ENCODE data around the gene ATRNL1.
"Not testable (repeated sequence)": the region's sequence is repeated elsewhere in the genome, so short reads cannot be mapped to it uniquely, and the experiment has no call there.

ATRNL1 gene

DNA sequence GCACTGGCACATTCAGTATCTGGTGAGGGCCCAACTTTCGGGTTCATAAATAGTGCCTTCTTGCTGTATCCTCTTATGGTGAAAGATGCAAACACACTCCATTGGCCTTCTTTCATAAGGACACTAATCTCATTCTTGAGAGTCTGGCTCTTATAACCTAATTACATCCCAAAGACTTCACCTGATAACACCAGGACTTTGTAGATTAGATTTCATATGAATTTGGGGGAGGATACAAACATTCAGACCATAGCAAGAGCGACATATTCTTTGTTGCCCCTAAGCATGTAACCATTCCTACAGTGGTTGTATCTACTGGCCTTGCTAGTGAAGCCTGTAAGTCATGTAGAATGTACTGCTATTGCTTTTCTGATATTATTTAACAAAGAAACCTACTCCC, 654.6 kb downstream of the ATRNL1 start:
- Histone ChIP-seq H3K27me3 (ENCODE audit: insufficient read depth, poor library complexity, severe bottlenecking) (no peaks in the 10 kb centered on the region), H3K4me3 (ENCODE audit: severe bottlenecking) (no peak overlapping the region), H3K36me3 (ENCODE audit: low read depth) (no peaks in the 10 kb centered on the region), H3K4me1 (ENCODE audit: insufficient read depth, poor library complexity, severe bottlenecking) (no peaks in the 10 kb centered on the region), H3K27ac (ENCODE audit: poor library complexity, severe bottlenecking) (no peak overlapping the region), H3K9me3 (ENCODE audit: severe bottlenecking) (no peaks in the 10 kb centered on the region)
- ATAC-seq (ENCODE audit: low read depth), result no peak
- TF ChIP-seq, protein P1, sequence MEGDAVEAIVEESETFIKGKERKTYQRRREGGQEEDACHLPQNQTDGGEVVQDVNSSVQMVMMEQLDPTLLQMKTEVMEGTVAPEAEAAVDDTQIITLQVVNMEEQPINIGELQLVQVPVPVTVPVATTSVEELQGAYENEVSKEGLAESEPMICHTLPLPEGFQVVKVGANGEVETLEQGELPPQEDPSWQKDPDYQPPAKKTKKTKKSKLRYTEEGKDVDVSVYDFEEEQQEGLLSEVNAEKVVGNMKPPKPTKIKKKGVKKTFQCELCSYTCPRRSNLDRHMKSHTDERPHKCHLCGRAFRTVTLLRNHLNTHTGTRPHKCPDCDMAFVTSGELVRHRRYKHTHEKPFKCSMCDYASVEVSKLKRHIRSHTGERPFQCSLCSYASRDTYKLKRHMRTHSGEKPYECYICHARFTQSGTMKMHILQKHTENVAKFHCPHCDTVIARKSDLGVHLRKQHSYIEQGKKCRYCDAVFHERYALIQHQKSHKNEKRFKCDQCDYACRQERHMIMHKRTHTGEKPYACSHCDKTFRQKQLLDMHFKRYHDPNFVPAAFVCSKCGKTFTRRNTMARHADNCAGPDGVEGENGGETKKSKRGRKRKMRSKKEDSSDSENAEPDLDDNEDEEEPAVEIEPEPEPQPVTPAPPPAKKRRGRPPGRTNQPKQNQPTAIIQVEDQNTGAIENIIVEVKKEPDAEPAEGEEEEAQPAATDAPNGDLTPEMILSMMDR (IDR thresholded peaks at IDR 0.05; ENCODE audit: poor library complexity, severe bottlenecking), result no peak
- DNase-seq (ENCODE audit: low spot score), result no peak

DNA sequence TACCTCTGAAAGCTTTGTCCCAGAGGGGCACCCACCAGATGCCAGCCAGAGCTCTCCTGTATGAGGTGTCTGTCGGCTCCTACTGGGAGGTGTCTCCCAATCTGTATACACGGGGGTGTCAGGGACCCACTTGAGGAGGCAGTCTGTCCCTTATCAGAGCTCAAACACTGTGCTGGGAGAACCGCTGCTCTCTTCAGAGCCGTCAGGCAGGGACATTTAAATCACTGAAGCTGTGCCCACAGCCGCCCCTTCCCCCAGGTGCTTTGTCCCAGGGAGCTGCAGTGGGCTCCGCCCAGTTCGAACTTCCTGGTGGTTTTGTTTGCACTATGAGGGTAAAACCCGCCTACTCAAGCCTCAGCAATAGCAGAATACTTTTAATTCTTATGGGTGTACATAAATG, 665.3 kb downstream of the ATRNL1 start:
- not testable (repeated sequence) for H3K36me3 ChIP-seq (ENCODE audit: low read depth); H3K4me3 ChIP-seq (ENCODE audit: severe bottlenecking); DNase-seq (ENCODE audit: low spot score); H3K27ac ChIP-seq (ENCODE audit: poor library complexity, severe bottlenecking); H3K27me3 ChIP-seq (ENCODE audit: insufficient read depth, poor library complexity, severe bottlenecking); ATAC-seq (ENCODE audit: low read depth); H3K9me3 ChIP-seq (ENCODE audit: severe bottlenecking); H3K4me1 ChIP-seq (ENCODE audit: insufficient read depth, poor library complexity, severe bottlenecking)

DNA sequence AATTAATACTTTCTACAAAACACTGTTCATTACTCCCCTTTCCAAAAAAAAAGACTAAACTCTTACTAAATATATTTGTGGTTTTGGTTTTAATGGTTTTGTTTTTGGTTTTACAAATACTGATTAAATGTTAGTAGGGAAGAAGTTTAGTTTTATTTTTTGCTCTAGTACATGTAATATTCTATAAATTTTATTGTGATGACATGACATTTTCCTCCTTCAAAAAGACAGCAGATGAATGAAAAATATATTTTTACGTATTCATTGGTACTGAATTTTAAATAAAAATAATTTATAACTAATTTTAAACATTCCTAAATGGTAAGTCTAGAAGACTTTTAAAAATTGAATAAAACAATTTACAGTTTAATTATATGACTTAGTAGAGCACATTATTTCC, 667.0 kb downstream of the ATRNL1 start:
- Histone ChIP-seq H3K4me1 (ENCODE audit: insufficient read depth, poor library complexity, severe bottlenecking) (no peaks in the 10 kb centered on the region), H3K27me3 (ENCODE audit: insufficient read depth, poor library complexity, severe bottlenecking) (peaks cover 2% of the 10 kb centered on the region), H3K27ac (ENCODE audit: poor library complexity, severe bottlenecking) (no peak overlapping the region), H3K36me3 (ENCODE audit: low read depth) (no peaks in the 10 kb centered on the region), H3K4me3 (ENCODE audit: severe bottlenecking) (no peak overlapping the region), H3K9me3 (ENCODE audit: severe bottlenecking) (no peaks in the 10 kb centered on the region)
- ATAC-seq (ENCODE audit: low read depth) (no peak), DNase-seq (ENCODE audit: low spot score) (no peak)
- TF ChIP-seq, protein P1 (IDR thresholded peaks at IDR 0.05; ENCODE audit: poor library complexity, severe bottlenecking), result no peak

DNA sequence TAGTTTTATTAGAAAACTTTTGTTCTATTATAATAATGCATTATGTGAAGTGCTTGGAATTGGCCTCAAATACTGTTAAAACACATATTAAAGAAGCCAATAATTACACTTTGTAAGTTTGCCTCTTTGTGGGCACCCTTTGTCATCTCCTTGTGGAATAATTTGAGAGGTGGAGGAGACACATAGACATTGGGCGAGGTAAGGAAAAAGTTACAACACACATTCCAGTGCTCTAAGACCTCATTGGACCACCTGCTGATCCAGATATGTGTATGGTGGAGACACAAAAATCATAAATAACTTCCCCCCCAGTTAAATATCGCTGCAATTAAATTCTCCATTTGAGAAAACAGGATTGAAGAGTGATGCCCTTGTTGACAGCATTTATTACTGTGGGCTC, 668.0 kb downstream of the ATRNL1 start:
- DNase-seq (ENCODE audit: low spot score), result no peak
- Histone ChIP-seq H3K4me1 (ENCODE audit: insufficient read depth, poor library complexity, severe bottlenecking) (no peaks in the 10 kb centered on the region), H3K27ac (ENCODE audit: poor library complexity, severe bottlenecking) (no peak overlapping the region), H3K36me3 (ENCODE audit: low read depth) (no peaks in the 10 kb centered on the region), H3K27me3 (ENCODE audit: insufficient read depth, poor library complexity, severe bottlenecking) (peaks cover 5% of the 10 kb centered on the region), H3K9me3 (ENCODE audit: severe bottlenecking) (no peaks in the 10 kb centered on the region), H3K4me3 (ENCODE audit: severe bottlenecking) (no peak overlapping the region)
- TF ChIP-seq, protein P1 (IDR thresholded peaks at IDR 0.05; ENCODE audit: poor library complexity, severe bottlenecking), result no peak
- no peak for ATAC-seq (ENCODE audit: low read depth)

GRCh38 chr10:115762029-115762428, 668.9 kb downstream of the ATRNL1 start:
- H3K27ac ChIP-seq (ENCODE audit: poor library complexity, severe bottlenecking), result no peak overlapping the region
- no peaks in the 10 kb centered on the region for H3K36me3 ChIP-seq (ENCODE audit: low read depth)
- no peak for ATAC-seq (ENCODE audit: low read depth)
- H3K27me3 ChIP-seq (ENCODE audit: insufficient read depth, poor library complexity, severe bottlenecking), result peaks cover 5% of the 10 kb centered on the region
- no peak overlapping the region for H3K4me3 ChIP-seq (ENCODE audit: severe bottlenecking)
- H3K4me1 ChIP-seq (ENCODE audit: insufficient read depth, poor library complexity, severe bottlenecking), result no peaks in the 10 kb centered on the region
- TF ChIP-seq, protein P1 (IDR thresholded peaks at IDR 0.05; ENCODE audit: poor library complexity, severe bottlenecking), result no peak
- no peak for DNase-seq (ENCODE audit: low spot score)
- H3K9me3 ChIP-seq (ENCODE audit: severe bottlenecking), result no peaks in the 10 kb centered on the region

Data from RWPE2 (cell line).